Neuronal stem cell (in vitro differentiated cells): ENCODE measurements around the gene POU2F3.

Experiments
- DNase-seq: peaks from one replicate; pipeline ENCODE4 v3.0.0-alpha.2; 2013; ENCODE audit warnings: low spot score
- H2AFZ ChIP-seq: one replicate; pipeline ENCODE4 v1.6.1; 2013; ENCODE audit warnings: mild to moderate bottlenecking, low read length, inconsistent platforms
- H2AK5ac ChIP-seq: 2 replicates; pipeline ENCODE4 v1.6.1; 2013; ENCODE audit warnings: low read depth, mild to moderate bottlenecking, inconsistent platforms, low read length, moderate library complexity, mixed read lengths
- H2BK120ac ChIP-seq: 2 replicates; pipeline ENCODE4 v1.6.1; 2013; ENCODE audit warnings: low read depth, mild to moderate bottlenecking, inconsistent platforms, low read length, moderate library complexity, mixed read lengths
- H2BK12ac ChIP-seq: one replicate; pipeline ENCODE4 v1.6.1; 2013; ENCODE audit warnings: low read length, inconsistent platforms
- H2BK15ac ChIP-seq: 2 replicates; pipeline ENCODE4 v1.6.1; 2013; ENCODE audit warnings: mild to moderate bottlenecking, low read length, inconsistent platforms, mixed read lengths
- H2BK5ac ChIP-seq: one replicate; pipeline ENCODE4 v1.6.1; 2013; ENCODE audit warnings: inconsistent platforms, mild to moderate bottlenecking, low read length, moderate library complexity
- H3K14ac ChIP-seq: one replicate; pipeline ENCODE4 v1.6.1; 2013; ENCODE audit warnings: low read length, inconsistent platforms
- H3K18ac ChIP-seq: 2 replicates; pipeline ENCODE4 v1.6.1; 2013; ENCODE audit warnings: low read length, inconsistent platforms
- H3K23ac ChIP-seq: 2 replicates; pipeline ENCODE4 v1.6.1; 2013; ENCODE audit warnings: low read depth, mild to moderate bottlenecking, mixed read lengths, low read length, inconsistent platforms; ENCODE audit not compliant: poor library complexity
- H3K27ac ChIP-seq: replicated peaks from 3 replicates; pipeline ENCODE4 v1.5.1; 2013; ENCODE audit warnings: low read length, inconsistent platforms
- H3K27me3 ChIP-seq, 3 experiments: 2 replicates each; pipeline ENCODE4 v1.6.1; 2013; ENCODE audit warnings: low read length in 3 of 3, mild to moderate bottlenecking in 2 of 3, inconsistent platforms in 1 of 3, low read depth in 1 of 3, mixed read lengths in 1 of 3, moderate library complexity in 1 of 3; ENCODE audit not compliant: control insufficient read depth in 3 of 3, insufficient read depth in 3 of 3
- H3K36me3 ChIP-seq, 2 donors: replicated peaks in 1 of 2; 2 replicates each; pipeline ENCODE4 v1.6.1; 2013; ENCODE audit warnings: low read length in 2 of 2; ENCODE audit not compliant: control insufficient read depth in 2 of 2, insufficient read depth in 2 of 2
- H3K4ac ChIP-seq: 2 replicates; pipeline ENCODE4 v1.6.1; 2013; ENCODE audit warnings: inconsistent platforms, mild to moderate bottlenecking, low read length, moderate library complexity
- H3K4me1 ChIP-seq, 2 donors: 1 replicate in 1 of 2; 2 replicates in 1 of 2; pipeline ENCODE4 v1.6.1; 2013; ENCODE audit warnings: low read length in 2 of 2, low read depth in 1 of 2; ENCODE audit not compliant: control insufficient read depth in 2 of 2, insufficient read depth in 1 of 2
- H3K4me2 ChIP-seq: one replicate; pipeline ENCODE4 v1.6.1; 2013; ENCODE audit warnings: mild to moderate bottlenecking, low read length, inconsistent platforms; ENCODE audit not compliant: insufficient read depth, poor library complexity, severe bottlenecking
- H3K4me3 ChIP-seq, 2 donors: 2 replicates each; pipeline ENCODE4 v1.5.1; 2013; ENCODE audit warnings: low read length in 2 of 2, mild to moderate bottlenecking in 2 of 2, inconsistent platforms in 1 of 2, moderate library complexity in 1 of 2
- H3K79me1 ChIP-seq: one replicate; pipeline ENCODE4 v1.6.1; 2013; ENCODE audit warnings: low read depth, mild to moderate bottlenecking, inconsistent platforms, low read length, moderate library complexity
- H3K9ac ChIP-seq: one replicate; pipeline ENCODE4 v1.6.1; 2013; ENCODE audit warnings: mild to moderate bottlenecking, low read depth, low read length, inconsistent platforms; ENCODE audit not compliant: poor library complexity
- H3K9me3 ChIP-seq, 2 donors: replicated peaks in 1 of 2; 2 replicates each; pipeline versions ENCODE3 to v1.6.1; 2013; ENCODE audit warnings: low read length in 2 of 2, mild to moderate bottlenecking in 2 of 2, inconsistent platforms in 1 of 2, low read depth in 1 of 2, mixed read lengths in 1 of 2, moderate library complexity in 1 of 2; ENCODE audit not compliant: control insufficient read depth in 2 of 2, insufficient read depth in 1 of 2
- H4K8ac ChIP-seq: one replicate; pipeline ENCODE4 v1.6.1; 2013; ENCODE audit warnings: low read depth, mild to moderate bottlenecking, inconsistent platforms, low read length, moderate library complexity
- H4K91ac ChIP-seq: one replicate; pipeline ENCODE4 v1.6.1; 2013; ENCODE audit warnings: low read length, low read depth, mild to moderate bottlenecking, inconsistent platforms; ENCODE audit not compliant: poor library complexity
- WGBS, 2 donors: extraction: QIAGEN DNeasy Blood & Tissue Kit; methylation state at CpG; one replicate each; pipeline ENCODE4 v1.1.7; 2013; ENCODE audit warnings: missing lambda C conversion rate in 2 of 2, mixed read lengths in 1 of 2; ENCODE audit not compliant: insufficient read length in 2 of 2, insufficient replicate concordance in 1 of 2; ENCODE audit errors: extremely low coverage in 2 of 2; 5-methylcytosine and 5-hydroxymethylcytosine counted together

The POU2F3 gene

GRCh38 chr11:120257346-120257745 lies 17.4 kb downstream of the POU2F3 start:
- H2BK120ac ChIP-seq = no peak overlapping the region
- H2BK15ac ChIP-seq = no peak overlapping the region
- no peak overlapping the region for H2AFZ ChIP-seq
- H3K79me1 ChIP-seq = no peaks in the 10 kb centered on the region
- WGBS, 2 donors = no CpG with 5 or more reads among the region's 9 CpGs
- no peak overlapping the region for H4K91ac ChIP-seq
- no peak overlapping the region for H3K4me2 ChIP-seq
- H3K23ac ChIP-seq = no peak overlapping the region
- no peak overlapping the region for H2AK5ac ChIP-seq
- no peak overlapping the region for H3K9ac ChIP-seq
- H2BK5ac ChIP-seq = no peak overlapping the region
- H3K36me3 ChIP-seq = no peaks in the 10 kb centered on the region
- no peak overlapping the region for H3K14ac ChIP-seq
- no peak overlapping the region for H2BK12ac ChIP-seq
- H3K4me3 ChIP-seq = no peak overlapping the region
- H4K8ac ChIP-seq = no peak overlapping the region
- H3K18ac ChIP-seq = peak overlapping the region; percentile 15
- H3K4me1 ChIP-seq = peaks cover 8 to 11% of the 10 kb centered on the region in 2 donors
- H3K9me3 ChIP-seq = no peaks in the 10 kb centered on the region
- no peak overlapping the region for H3K4ac ChIP-seq
- no peak for DNase-seq
- peaks cover 0 to 32% (median 12%) of the 10 kb centered on the region in 3 experiments for H3K27me3 ChIP-seq
- no peak overlapping the region for H3K27ac ChIP-seq

DNA sequence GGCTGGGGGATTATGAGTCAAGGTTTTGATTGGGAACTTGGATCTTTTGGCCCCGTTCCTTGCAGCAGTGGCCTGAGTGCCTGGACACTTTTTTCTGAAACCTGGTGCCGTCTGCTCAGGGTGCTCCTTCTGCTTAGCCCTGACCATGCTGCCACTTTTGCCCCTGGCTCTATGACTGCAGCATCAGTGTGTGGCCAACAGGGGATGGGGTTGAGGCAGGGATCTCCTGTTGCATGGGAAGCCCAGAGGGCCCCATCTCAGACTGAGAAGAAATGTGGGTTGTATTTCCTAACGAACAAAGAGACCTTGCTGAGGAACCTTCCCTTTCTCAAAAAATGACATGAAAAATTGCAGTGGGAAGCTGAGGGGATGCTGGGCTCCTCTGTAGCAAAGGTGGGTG lies 18.7 kb downstream of the POU2F3 start:
- no peak overlapping the region for H3K4ac ChIP-seq
- peaks cover 0 to 33% (median 11%) of the 10 kb centered on the region in 3 experiments for H3K27me3 ChIP-seq
- H3K4me2 ChIP-seq = no peak overlapping the region
- no peak overlapping the region for H2BK15ac ChIP-seq
- no peaks in the 10 kb centered on the region for H3K79me1 ChIP-seq
- no CpG with 5 or more reads among the region's 3 CpGs for WGBS, 2 donors
- no peak overlapping the region for H2AFZ ChIP-seq
- H4K8ac ChIP-seq = no peak overlapping the region
- H4K91ac ChIP-seq = no peak overlapping the region
- no peak for DNase-seq
- no peak overlapping the region for H2BK5ac ChIP-seq
- H3K36me3 ChIP-seq = no peaks in the 10 kb centered on the region
- no peak overlapping the region for H3K27ac ChIP-seq
- no peaks in the 10 kb centered on the region for H3K9me3 ChIP-seq
- no peak overlapping the region for H3K14ac ChIP-seq
- H2BK12ac ChIP-seq = no peak overlapping the region
- H3K4me1 ChIP-seq = peaks cover 8 to 11% of the 10 kb centered on the region in 2 donors
- no peak overlapping the region for H2AK5ac ChIP-seq
- no peak overlapping the region for H3K9ac ChIP-seq
- H2BK120ac ChIP-seq = no peak overlapping the region
- no peak overlapping the region for H3K18ac ChIP-seq
- H3K23ac ChIP-seq = no peak overlapping the region
- no peak overlapping the region for H3K4me3 ChIP-seq

DNA sequence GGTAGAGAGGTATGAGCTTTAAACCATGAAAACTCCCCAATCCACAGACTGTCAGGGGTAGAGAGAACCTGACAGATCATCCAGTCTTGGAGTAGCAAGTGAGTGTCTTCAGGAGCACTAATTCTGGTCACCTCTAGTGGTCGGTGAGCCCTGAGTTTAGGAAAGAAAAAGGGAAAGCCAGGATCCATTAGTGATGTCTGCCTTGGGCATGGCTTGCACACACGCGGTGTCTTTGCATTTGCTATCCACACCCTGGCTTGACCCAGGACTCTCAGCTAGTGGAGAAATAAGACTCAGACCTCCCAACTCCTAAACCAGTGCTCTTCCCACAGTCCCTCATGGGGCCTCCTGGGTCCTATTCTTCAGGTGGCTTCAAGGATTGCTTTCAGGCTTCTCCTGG lies 19.3 kb downstream of the POU2F3 start:
- H2AFZ ChIP-seq = no peak overlapping the region
- H2BK15ac ChIP-seq = no peak overlapping the region
- no peak overlapping the region for H4K91ac ChIP-seq
- H3K4me2 ChIP-seq = no peak overlapping the region
- H3K79me1 ChIP-seq = no peaks in the 10 kb centered on the region
- no peak overlapping the region for H4K8ac ChIP-seq
- no peak overlapping the region for H3K4me3 ChIP-seq
- no peak overlapping the region for H3K9ac ChIP-seq
- no peak overlapping the region for H2BK5ac ChIP-seq
- no peak overlapping the region for H2BK120ac ChIP-seq
- peaks cover 8 to 11% of the 10 kb centered on the region in 2 donors for H3K4me1 ChIP-seq
- DNase-seq = no peak
- no peak overlapping the region for H3K27ac ChIP-seq
- no peak overlapping the region for H3K4ac ChIP-seq
- no peak overlapping the region for H2AK5ac ChIP-seq
- no CpG with 5 or more reads among the region's 3 CpGs for WGBS, 2 donors
- H2BK12ac ChIP-seq = no peak overlapping the region
- no peaks in the 10 kb centered on the region for H3K9me3 ChIP-seq
- H3K18ac ChIP-seq = no peak overlapping the region
- peaks cover 0 to 29% (median 10%) of the 10 kb centered on the region in 3 experiments for H3K27me3 ChIP-seq
- no peaks in the 10 kb centered on the region for H3K36me3 ChIP-seq
- H3K14ac ChIP-seq = no peak overlapping the region
- H3K23ac ChIP-seq = no peak overlapping the region

DNA sequence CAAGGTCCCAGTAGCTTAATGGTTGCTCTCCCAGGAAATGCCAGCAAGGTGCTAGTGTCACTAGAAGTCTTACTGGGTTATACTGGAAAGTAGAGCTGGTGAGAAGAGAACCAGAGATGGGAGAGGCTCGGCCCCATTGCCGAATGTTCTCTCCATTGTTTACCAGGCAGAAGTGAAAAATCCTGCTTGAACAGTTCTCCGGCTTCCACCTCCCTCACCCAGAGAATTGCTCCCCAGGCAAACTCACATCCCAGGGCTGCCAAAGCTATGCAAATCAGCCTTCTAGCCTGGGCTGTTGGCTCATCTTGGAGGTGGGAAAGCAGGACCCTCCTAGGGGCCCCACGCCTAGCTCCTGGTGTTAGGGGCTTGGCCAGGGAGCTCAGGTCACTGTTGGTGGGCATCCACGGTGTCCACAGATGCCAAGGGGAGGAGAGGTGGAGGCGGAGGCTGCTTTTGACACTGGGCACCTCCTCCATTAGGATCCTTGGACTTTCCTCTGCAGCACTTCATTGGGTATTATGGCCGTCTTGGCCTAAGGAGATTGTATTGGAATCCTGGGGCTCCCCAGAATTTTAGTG lies 20.1 kb downstream of the POU2F3 start:
- Histone ChIP-seq H3K23ac (no peak overlapping the region), H3K4me2 (no peak overlapping the region), H3K9ac (no peak overlapping the region), H3K4ac (no peak overlapping the region), H4K91ac (no peak overlapping the region), H3K36me3 (no peaks in the 10 kb centered on the region), H3K27ac (no peak overlapping the region), H3K18ac (no peak overlapping the region), H3K4me1 (peaks cover 6 to 7% of the 10 kb centered on the region in 2 donors), H2AFZ (no peak overlapping the region), H3K27me3 (peaks cover 0 to 29% (median 9%) of the 10 kb centered on the region in 3 experiments), H3K9me3 (no peaks in the 10 kb centered on the region), H3K79me1 (no peaks in the 10 kb centered on the region), H2BK5ac (no peak overlapping the region), H4K8ac (no peak overlapping the region), H2BK120ac (no peak overlapping the region), H3K4me3 (no peak overlapping the region), H2BK15ac (no peak overlapping the region), H2BK12ac (no peak overlapping the region), H2AK5ac (no peak overlapping the region), H3K14ac (no peak overlapping the region)
- DNase-seq = no peak
- WGBS, 2 donors = no CpG with 5 or more reads among the region's 7 CpGs
